ENCODE measurements around the gene UBP1.

The UBP1 gene

DNA sequence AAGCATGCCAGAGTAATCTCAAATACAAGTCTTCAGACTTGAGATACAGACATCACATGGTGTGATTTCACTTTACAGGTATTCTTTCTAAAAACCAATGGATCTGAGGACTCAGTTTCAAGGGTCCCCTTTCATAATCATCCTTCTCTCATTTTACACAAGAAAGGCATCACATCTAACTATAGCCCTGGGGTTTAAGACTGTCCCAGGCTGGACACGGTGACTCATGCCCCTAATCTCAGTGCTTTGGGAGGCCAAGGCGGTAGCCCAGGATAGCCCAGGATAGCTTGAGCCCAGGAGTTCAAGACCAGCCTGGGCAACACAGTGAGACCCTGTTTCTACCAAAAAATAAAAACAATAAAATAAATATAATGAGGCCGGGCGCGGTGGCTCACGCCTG lies 36.4 kb downstream of the UBP1 start:
- peaks cover 94% of the 10 kb centered on the region for H3K36me3 ChIP-seq (ENCODE audit: low read depth)
- no peak overlapping the region for H3K4me3 ChIP-seq (ENCODE audit: severe bottlenecking)
- DNase-seq (ENCODE audit: low spot score) (no peak), ATAC-seq (ENCODE audit: low read depth) (no peak; the same call in 2 of the 3 replicates)
- H3K4me1 ChIP-seq (ENCODE audit: insufficient read depth, poor library complexity, severe bottlenecking), result no peaks in the 10 kb centered on the region
- TF ChIP-seq, protein P1, sequence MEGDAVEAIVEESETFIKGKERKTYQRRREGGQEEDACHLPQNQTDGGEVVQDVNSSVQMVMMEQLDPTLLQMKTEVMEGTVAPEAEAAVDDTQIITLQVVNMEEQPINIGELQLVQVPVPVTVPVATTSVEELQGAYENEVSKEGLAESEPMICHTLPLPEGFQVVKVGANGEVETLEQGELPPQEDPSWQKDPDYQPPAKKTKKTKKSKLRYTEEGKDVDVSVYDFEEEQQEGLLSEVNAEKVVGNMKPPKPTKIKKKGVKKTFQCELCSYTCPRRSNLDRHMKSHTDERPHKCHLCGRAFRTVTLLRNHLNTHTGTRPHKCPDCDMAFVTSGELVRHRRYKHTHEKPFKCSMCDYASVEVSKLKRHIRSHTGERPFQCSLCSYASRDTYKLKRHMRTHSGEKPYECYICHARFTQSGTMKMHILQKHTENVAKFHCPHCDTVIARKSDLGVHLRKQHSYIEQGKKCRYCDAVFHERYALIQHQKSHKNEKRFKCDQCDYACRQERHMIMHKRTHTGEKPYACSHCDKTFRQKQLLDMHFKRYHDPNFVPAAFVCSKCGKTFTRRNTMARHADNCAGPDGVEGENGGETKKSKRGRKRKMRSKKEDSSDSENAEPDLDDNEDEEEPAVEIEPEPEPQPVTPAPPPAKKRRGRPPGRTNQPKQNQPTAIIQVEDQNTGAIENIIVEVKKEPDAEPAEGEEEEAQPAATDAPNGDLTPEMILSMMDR (IDR thresholded peaks at IDR 0.05; ENCODE audit: poor library complexity, severe bottlenecking), result no peak
- no peaks in the 10 kb centered on the region for H3K27me3 ChIP-seq (ENCODE audit: insufficient read depth, poor library complexity, severe bottlenecking)
- no peaks in the 10 kb centered on the region for H3K9me3 ChIP-seq (ENCODE audit: severe bottlenecking)
- H3K27ac ChIP-seq (ENCODE audit: poor library complexity, severe bottlenecking), result no peak overlapping the region

DNA sequence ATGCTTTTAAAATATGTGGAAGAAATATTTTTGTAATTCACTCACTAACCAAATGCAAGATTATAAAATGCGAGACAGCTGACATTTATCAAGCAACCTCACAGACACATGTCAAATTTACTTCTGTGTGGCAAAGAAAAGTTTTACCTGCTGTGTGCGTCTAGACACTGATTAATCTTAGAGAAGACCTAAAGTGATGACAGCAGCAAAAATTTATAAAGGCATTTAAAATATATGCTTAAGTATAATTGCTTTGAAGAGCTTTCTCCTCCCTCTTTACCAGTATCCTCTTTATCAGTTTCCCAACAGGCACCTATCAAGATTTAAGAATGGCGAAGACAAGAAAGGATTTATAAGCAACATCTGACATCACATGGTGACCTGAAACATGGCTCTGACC lies 37.3 kb downstream of the UBP1 start:
- H3K4me3 ChIP-seq (ENCODE audit: severe bottlenecking), result no peak overlapping the region
- H3K9me3 ChIP-seq (ENCODE audit: severe bottlenecking), result no peaks in the 10 kb centered on the region
- no peaks in the 10 kb centered on the region for H3K4me1 ChIP-seq (ENCODE audit: insufficient read depth, poor library complexity, severe bottlenecking)
- H3K27ac ChIP-seq (ENCODE audit: poor library complexity, severe bottlenecking), result no peak overlapping the region
- TF ChIP-seq, protein P1 (IDR thresholded peaks at IDR 0.05; ENCODE audit: poor library complexity, severe bottlenecking), result no peak
- DNase-seq (ENCODE audit: low spot score) (no peak), ATAC-seq (ENCODE audit: low read depth) (no peak)
- no peaks in the 10 kb centered on the region for H3K27me3 ChIP-seq (ENCODE audit: insufficient read depth, poor library complexity, severe bottlenecking)
- peaks cover 94% of the 10 kb centered on the region for H3K36me3 ChIP-seq (ENCODE audit: low read depth)

DNA sequence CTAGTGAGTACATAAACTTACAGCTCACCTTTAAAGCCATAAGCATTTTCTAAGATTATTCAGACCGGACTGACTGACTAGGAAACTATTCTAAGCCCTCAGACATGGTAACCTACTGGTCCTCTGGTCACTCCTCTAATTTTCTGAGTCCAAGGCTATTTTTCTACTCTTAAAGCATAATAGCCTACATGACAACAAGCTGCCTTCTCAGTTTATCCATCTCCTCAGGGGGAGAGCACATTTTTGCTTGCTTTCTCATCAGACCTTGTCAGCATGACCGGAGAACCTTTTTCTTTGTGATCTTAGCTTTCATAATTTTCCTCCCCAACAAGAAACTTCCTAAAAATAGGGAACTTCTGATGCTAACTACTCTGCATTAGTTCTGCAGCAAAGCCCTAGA lies 38.4 kb downstream of the UBP1 start:
- no peak for DNase-seq (ENCODE audit: low spot score)
- no peak overlapping the region for H3K4me3 ChIP-seq (ENCODE audit: severe bottlenecking)
- no peaks in the 10 kb centered on the region for H3K4me1 ChIP-seq (ENCODE audit: insufficient read depth, poor library complexity, severe bottlenecking)
- no peaks in the 10 kb centered on the region for H3K27me3 ChIP-seq (ENCODE audit: insufficient read depth, poor library complexity, severe bottlenecking)
- H3K9me3 ChIP-seq (ENCODE audit: severe bottlenecking), result no peaks in the 10 kb centered on the region
- no peak overlapping the region for H3K27ac ChIP-seq (ENCODE audit: poor library complexity, severe bottlenecking)
- H3K36me3 ChIP-seq (ENCODE audit: low read depth), result peaks cover 100% of the 10 kb centered on the region
- no peak for ATAC-seq (ENCODE audit: low read depth)
- TF ChIP-seq, protein P1 (IDR thresholded peaks at IDR 0.05; ENCODE audit: poor library complexity, severe bottlenecking), result no peak

DNA sequence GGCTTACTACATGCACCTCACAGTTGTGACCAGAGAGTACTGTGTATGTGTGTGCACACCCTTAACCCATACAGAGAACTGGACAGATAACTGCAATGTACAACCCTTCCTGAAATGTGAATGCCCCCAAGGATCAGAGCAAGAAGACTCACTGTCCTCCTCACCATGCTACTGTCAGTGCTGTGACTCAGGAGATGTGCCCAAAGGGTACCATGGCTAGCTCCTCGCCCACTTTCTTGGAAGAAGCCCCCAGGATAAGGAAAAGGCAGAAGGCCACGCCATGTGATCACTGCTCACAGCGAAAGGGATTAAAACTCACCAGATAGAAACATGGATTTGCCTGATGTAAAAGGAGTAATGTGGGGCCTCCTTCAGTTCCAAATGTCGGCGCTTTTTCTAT lies 41.8 kb downstream of the UBP1 start:
- TF ChIP-seq, protein P1 (IDR thresholded peaks at IDR 0.05; ENCODE audit: poor library complexity, severe bottlenecking), result no peak
- Histone ChIP-seq H3K27me3 (ENCODE audit: insufficient read depth, poor library complexity, severe bottlenecking) (no peaks in the 10 kb centered on the region), H3K4me1 (ENCODE audit: insufficient read depth, poor library complexity, severe bottlenecking) (peaks cover 6% of the 10 kb centered on the region), H3K27ac (ENCODE audit: poor library complexity, severe bottlenecking) (no peak overlapping the region), H3K36me3 (ENCODE audit: low read depth) (peaks cover 96% of the 10 kb centered on the region), H3K9me3 (ENCODE audit: severe bottlenecking) (no peaks in the 10 kb centered on the region), H3K4me3 (ENCODE audit: severe bottlenecking) (no peak overlapping the region)
- ATAC-seq (ENCODE audit: low read depth), result no peak
- DNase-seq (ENCODE audit: low spot score), result no peak

DNA sequence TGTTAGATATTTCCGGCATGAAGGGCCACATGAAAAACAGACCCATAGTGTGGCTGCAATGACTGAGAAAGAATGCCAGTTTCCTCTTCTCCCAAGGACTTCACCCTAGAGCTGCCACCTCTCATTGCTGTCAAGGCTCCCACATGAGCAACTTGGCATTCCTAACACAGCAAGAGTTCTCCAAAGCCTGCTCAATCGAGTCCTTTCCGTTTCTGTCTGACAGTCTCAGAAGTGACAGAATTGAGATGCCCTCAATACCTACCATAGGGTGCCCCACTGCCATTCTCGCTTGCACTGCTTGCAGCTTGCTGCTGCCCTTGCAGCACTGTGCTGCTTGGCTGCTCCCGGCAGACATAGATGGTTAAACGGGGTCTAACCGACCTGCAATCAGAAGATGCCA lies 44.3 kb downstream of the UBP1 start:
- no peak overlapping the region for H3K4me3 ChIP-seq (ENCODE audit: severe bottlenecking)
- H3K4me1 ChIP-seq (ENCODE audit: insufficient read depth, poor library complexity, severe bottlenecking), result peaks cover 20% of the 10 kb centered on the region
- TF ChIP-seq, protein P1 (IDR thresholded peaks at IDR 0.05; ENCODE audit: poor library complexity, severe bottlenecking), result no peak
- H3K36me3 ChIP-seq (ENCODE audit: low read depth), result peaks cover 95% of the 10 kb centered on the region
- H3K27ac ChIP-seq (ENCODE audit: poor library complexity, severe bottlenecking), result no peak overlapping the region
- ATAC-seq (ENCODE audit: low read depth), result no peak
- H3K27me3 ChIP-seq (ENCODE audit: insufficient read depth, poor library complexity, severe bottlenecking), result no peaks in the 10 kb centered on the region
- DNase-seq (ENCODE audit: low spot score), result no peak
- H3K9me3 ChIP-seq (ENCODE audit: severe bottlenecking), result no peaks in the 10 kb centered on the region

Measured in RWPE2 (cell line).